Subcutaneous abdominal adipose tissue (tissue), 5 donors: Measurements from ENCODE around the gene LRRC2.

Experiments used
- H3K27ac ChIP-seq: one replicate; pipeline ENCODE4 v1.7.0; 2013; ENCODE audit warnings: low read depth, mild to moderate bottlenecking, inconsistent platforms, low read length, moderate library complexity
- H3K27me3 ChIP-seq, 5 donors: one replicate each; pipeline ENCODE4 v1.7.0; 2013; ENCODE audit warnings: low read length in 5 of 5, inconsistent platforms in 1 of 5; ENCODE audit not compliant: control insufficient read depth in 5 of 5, insufficient read depth in 4 of 5
- H3K36me3 ChIP-seq, 5 donors: one replicate each; pipeline ENCODE4 v1.7.0; 2013; ENCODE audit warnings: low read length in 5 of 5; ENCODE audit not compliant: control insufficient read depth in 5 of 5, insufficient read depth in 5 of 5
- H3K4me1 ChIP-seq, 5 donors: one replicate each; pipeline ENCODE4 v1.7.0; 2013; ENCODE audit warnings: low read length in 5 of 5, mild to moderate bottlenecking in 3 of 5, moderate library complexity in 1 of 5; ENCODE audit not compliant: control insufficient read depth in 5 of 5, insufficient read depth in 5 of 5
- H3K4me3 ChIP-seq, 5 donors: one replicate each; pipeline ENCODE4 v1.7.0; 2013; ENCODE audit warnings: low read length in 5 of 5, low read depth in 1 of 5
- H3K9ac ChIP-seq, 5 donors: one replicate each; pipeline ENCODE4 v1.7.0; 2013; ENCODE audit warnings: low read length in 5 of 5, mild to moderate bottlenecking in 4 of 5, moderate library complexity in 3 of 5
- H3K9me3 ChIP-seq, 5 donors: one replicate each; pipeline ENCODE4 v1.7.0; 2013; ENCODE audit warnings: low read length in 5 of 5; ENCODE audit not compliant: control insufficient read depth in 5 of 5
- donor health status: healthy.
- donor health status: healthy.
- donor health status: healthy.
- donor health status: healthy.
- donor health status: healthy.

LRRC2 gene

GRCh38 chr3:46566040-46566641, at the start of gene LRRC2:
TSS of gene LRRC2 (minus strand) at chr3:46566302. CDS start at chr3:46551591, 14,711 bp downstream.
- H3K27ac ChIP-seq = peak within 1 kb of the TSS; percentile 30
- H3K9me3 ChIP-seq = peaks cover 0 to 10% (median 3%) of the 10 kb centered on the region in 5 donors
- peak within 1 kb of the TSS; percentile 2 to 75 (median 71) for H3K9ac ChIP-seq
- no peaks in the 10 kb centered on the region for H3K36me3 ChIP-seq
- H3K4me3 ChIP-seq = peak within 1 kb of the TSS; percentile 65 to 79 (median 76)
- peaks cover 0 to 14% (median 6%) of the 10 kb centered on the region in 5 donors for H3K27me3 ChIP-seq
- peaks cover 5 to 19% (median 16%) of the 10 kb centered on the region in 5 donors for H3K4me1 ChIP-seq

GRCh38 chr3:46615050-46615775, 49.1 kb upstream of the LRRC2 start:
- no peaks in the 10 kb centered on the region for H3K36me3 ChIP-seq
- no peaks in the 10 kb centered on the region for H3K9me3 ChIP-seq
- H3K4me3 ChIP-seq = no peak overlapping the region
- H3K27me3 ChIP-seq = peaks cover 0 to 7% (median 0%) of the 10 kb centered on the region in 5 donors
- no peak overlapping the region for H3K27ac ChIP-seq
- peaks cover 0 to 10% (median 9%) of the 10 kb centered on the region in 5 donors for H3K4me1 ChIP-seq
- H3K9ac ChIP-seq = no peak overlapping the region

GRCh38 chr3:46614431-46614830, 48.3 kb upstream of the LRRC2 start:
- no peaks in the 10 kb centered on the region for H3K9me3 ChIP-seq
- no peak overlapping the region for H3K9ac ChIP-seq
- H3K27me3 ChIP-seq = peaks cover 0 to 7% (median 0%) of the 10 kb centered on the region in 5 donors
- H3K4me3 ChIP-seq = no peak overlapping the region
- H3K27ac ChIP-seq = no peak overlapping the region
- H3K36me3 ChIP-seq = no peaks in the 10 kb centered on the region
- peaks cover 0 to 10% (median 6%) of the 10 kb centered on the region in 5 donors for H3K4me1 ChIP-seq

- H3K4me3 ChIP-seq = no peak overlapping the region
- no peak overlapping the region for H3K9ac ChIP-seq
- peaks cover 0 to 7% (median 0%) of the 10 kb centered on the region in 5 donors for H3K27me3 ChIP-seq
- no peaks in the 10 kb centered on the region for H3K9me3 ChIP-seq
- no peaks in the 10 kb centered on the region for H3K36me3 ChIP-seq
- H3K4me1 ChIP-seq = peaks cover 0 to 10% (median 6%) of the 10 kb centered on the region in 5 donors
- no peak overlapping the region for H3K27ac ChIP-seq
Measured at GRCh38 chr3:46613313-46614005, 47.4 kb upstream of the LRRC2 start.

- Histone ChIP-seq H3K4me1 (peaks cover 0 to 17% (median 11%) of the 10 kb centered on the region in 5 donors), H3K9me3 (no peaks in the 10 kb centered on the region), H3K9ac (no peak within 1 kb of the TSS), H3K27ac (no peak within 1 kb of the TSS), H3K4me3 (no peak within 1 kb of the TSS), H3K36me3 (no peaks in the 10 kb centered on the region), H3K27me3 (peaks cover 0 to 4% (median 0%) of the 10 kb centered on the region in 5 donors)
Measured at GRCh38 chr3:46612324-46612723, 46.2 kb upstream of the LRRC2 start, which contains the start of gene FAM240A. TSS of gene FAM240A (plus strand) at chr3:46612525. CDS start at chr3:46612684, 159 bp downstream.

- peaks cover 0 to 18% (median 11%) of the 10 kb centered on the region in 5 donors for H3K4me1 ChIP-seq
- H3K36me3 ChIP-seq = no peaks in the 10 kb centered on the region
- no peak overlapping the region for H3K4me3 ChIP-seq
- no peak overlapping the region for H3K9ac ChIP-seq
- no peaks in the 10 kb centered on the region for H3K27me3 ChIP-seq
- H3K9me3 ChIP-seq = no peaks in the 10 kb centered on the region
- no peak overlapping the region for H3K27ac ChIP-seq
Measured at GRCh38 chr3:46609944-46610722, 44.0 kb upstream of the LRRC2 start.

GRCh38 chr3:46609212-46609721, 43.2 kb upstream of the LRRC2 start:
- no peaks in the 10 kb centered on the region for H3K9me3 ChIP-seq
- H3K4me1 ChIP-seq = peaks cover 0 to 18% (median 11%) of the 10 kb centered on the region in 5 donors
- no peak overlapping the region for H3K4me3 ChIP-seq
- H3K9ac ChIP-seq = no peak overlapping the region
- no peaks in the 10 kb centered on the region for H3K36me3 ChIP-seq
- H3K27me3 ChIP-seq = no peaks in the 10 kb centered on the region
- no peak overlapping the region for H3K27ac ChIP-seq

- Histone ChIP-seq H3K9ac (no peak overlapping the region), H3K36me3 (no peaks in the 10 kb centered on the region), H3K27me3 (no peaks in the 10 kb centered on the region), H3K9me3 (no peaks in the 10 kb centered on the region), H3K4me1 (peaks cover 0 to 15% (median 10%) of the 10 kb centered on the region in 5 donors), H3K27ac (no peak overlapping the region), H3K4me3 (no peak overlapping the region)
Measured at GRCh38 chr3:46607603-46608028, 41.5 kb upstream of the LRRC2 start.

GRCh38 chr3:46604127-46604526, 38.0 kb upstream of the LRRC2 start:
- no peaks in the 10 kb centered on the region for H3K36me3 ChIP-seq
- no peaks in the 10 kb centered on the region for H3K27me3 ChIP-seq
- no peak overlapping the region for H3K9ac ChIP-seq
- no peak overlapping the region for H3K4me3 ChIP-seq
- no peaks in the 10 kb centered on the region for H3K9me3 ChIP-seq
- H3K4me1 ChIP-seq = peaks cover 0 to 7% (median 2%) of the 10 kb centered on the region in 5 donors
- no peak overlapping the region for H3K27ac ChIP-seq
